SJCRH30 (cell line): ENCODE data around the gene KLF14. TPM values are rescaled to one million over a fixed set of nuclear protein-coding genes. Genes with fewer than 3 reads are reported as not detected.
"Not testable (repeated sequence)": the region's sequence is repeated elsewhere in the genome, so short reads cannot be mapped to it uniquely, and the experiment has no call there.

Source experiments
- DNase-seq, 2 experiments: peaks; one replicate each; pipeline ENCODE4 v3.0.0-alpha.2; 2015 to 2020
- H3K27ac ChIP-seq: fragments of 250-450 bp; sonication (Bioruptor Pico); 2 replicates; pipeline ENCODE4 v1.5.1; 2020; ENCODE audit warnings: mild to moderate bottlenecking, moderate library complexity
- H3K27me3 ChIP-seq: fragments of 250-450 bp; sonication (Bioruptor Pico); 2 replicates; pipeline ENCODE4 v1.5.1; 2020; ENCODE audit warnings: mild to moderate bottlenecking, moderate library complexity
- H3K36me3 ChIP-seq: fragments of 250-450 bp; sonication (Bioruptor Pico); 2 replicates; pipeline ENCODE4 v1.5.1; 2020; ENCODE audit warnings: mild to moderate bottlenecking, moderate library complexity
- H3K4me1 ChIP-seq: fragments of 250-450 bp; sonication (Bioruptor Pico); 2 replicates; pipeline ENCODE4 v1.5.1; 2020; ENCODE audit warnings: mild to moderate bottlenecking, moderate library complexity
- H3K4me3 ChIP-seq: fragments of 250-450 bp; sonication (Bioruptor Pico); 2 replicates; pipeline ENCODE4 v1.5.1; 2020; ENCODE audit warnings: mild to moderate bottlenecking, moderate library complexity
- H3K9me3 ChIP-seq: fragments of 250-450 bp; sonication (Bioruptor Pico); replicated peaks from 2 replicates; pipeline ENCODE4 v1.5.1; 2020; ENCODE audit warnings: mild to moderate bottlenecking, moderate library complexity
- total RNA-seq: library from RNA; depleted of rRNA; stranded (reverse); fragments of >200 nt; shearing (Covaris generic); gene quantifications from 2 replicates; pipeline ENCODE4 v1.2.3, GENCODE V29; 2014; rRNA removed

Gene KLF14
- 1.2 and 1.6 TPM in 2 replicates for total RNA-seq

GRCh38 chr7:130733931-130734814 lies at the start of gene KLF14:
Gene KLF14, minus strand, starts transcription at chr7:130734207. Its CDS starts 174 bp downstream, at chr7:130734033.
- no peaks in the 10 kb centered on the region for H3K36me3 ChIP-seq
- no peaks in the 10 kb centered on the region for H3K9me3 ChIP-seq
- peak; percentile 59 to 70 for DNase-seq
- peak within 1 kb of the TSS; percentile 56 for H3K27ac ChIP-seq
- peak within 1 kb of the TSS; percentile 61 for H3K4me3 ChIP-seq
- no peaks in the 10 kb centered on the region for H3K4me1 ChIP-seq
- H3K27me3 ChIP-seq: no peaks in the 10 kb centered on the region

- H3K4me3 ChIP-seq: no peak overlapping the region
- no peaks in the 10 kb centered on the region; the same call in 1 of the 2 replicates for H3K36me3 ChIP-seq
- no peaks in the 10 kb centered on the region for H3K4me1 ChIP-seq
- H3K27me3 ChIP-seq: no peaks in the 10 kb centered on the region
- no peak for DNase-seq
- H3K9me3 ChIP-seq: no peaks in the 10 kb centered on the region; the same call in 1 of the 2 replicates
- H3K27ac ChIP-seq: no peak overlapping the region
Measured at GRCh38 chr7:130781346-130781745, 47.3 kb upstream of the KLF14 start.

GRCh38 chr7:130777426-130777825 lies 43.4 kb upstream of the KLF14 start:
- H3K27me3 ChIP-seq: no peaks in the 10 kb centered on the region
- H3K9me3 ChIP-seq: peaks cover 5% of the 10 kb centered on the region
- H3K27ac ChIP-seq: no peak overlapping the region
- DNase-seq: no peak
- no peaks in the 10 kb centered on the region for H3K4me1 ChIP-seq
- H3K4me3 ChIP-seq: no peak overlapping the region
- H3K36me3 ChIP-seq: no peaks in the 10 kb centered on the region; the same call in 1 of the 2 replicates

- not testable (repeated sequence) for H3K36me3 ChIP-seq, H3K27me3 ChIP-seq, H3K4me3 ChIP-seq, DNase-seq, H3K27ac ChIP-seq, H3K4me1 ChIP-seq
- H3K9me3 ChIP-seq: peaks cover 23% of the 10 kb centered on the region
Measured at GRCh38 chr7:130772456-130772855, 38.4 kb upstream of the KLF14 start.

- Histone ChIP-seq H3K36me3 (no peaks in the 10 kb centered on the region; the same call in none of the 2 replicates), H3K27ac (no peak overlapping the region), H3K27me3 (no peaks in the 10 kb centered on the region), H3K4me1 (no peaks in the 10 kb centered on the region), H3K4me3 (no peak overlapping the region), H3K9me3 (peaks cover 23% of the 10 kb centered on the region)
- no peak for DNase-seq
Measured at GRCh38 chr7:130768854-130769253, 34.8 kb upstream of the KLF14 start.

DNA sequence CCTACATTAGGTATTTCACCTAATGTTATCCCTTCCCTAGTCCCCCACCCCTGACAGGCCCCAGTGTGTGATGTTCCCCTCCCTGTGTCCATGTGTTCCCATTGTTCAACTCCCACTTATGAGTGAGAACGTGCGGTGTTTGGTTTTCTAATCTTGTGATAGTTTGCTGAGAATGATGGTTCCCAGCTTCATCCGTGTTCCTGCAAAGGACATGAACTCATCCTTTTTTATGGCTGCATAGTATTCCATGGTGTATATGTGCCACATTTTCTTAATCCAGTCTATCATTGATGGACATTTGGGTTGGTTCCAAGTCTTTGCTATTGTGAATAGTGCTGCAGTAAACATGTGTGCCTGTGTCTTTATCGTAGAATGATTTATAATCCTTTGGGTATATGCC lies 30.6 kb upstream of the KLF14 start:
- H3K27me3 ChIP-seq, DNase-seq, H3K4me1 ChIP-seq, H3K27ac ChIP-seq, H3K4me3 ChIP-seq, H3K36me3 ChIP-seq, H3K9me3 ChIP-seq: not testable (repeated sequence)

DNA sequence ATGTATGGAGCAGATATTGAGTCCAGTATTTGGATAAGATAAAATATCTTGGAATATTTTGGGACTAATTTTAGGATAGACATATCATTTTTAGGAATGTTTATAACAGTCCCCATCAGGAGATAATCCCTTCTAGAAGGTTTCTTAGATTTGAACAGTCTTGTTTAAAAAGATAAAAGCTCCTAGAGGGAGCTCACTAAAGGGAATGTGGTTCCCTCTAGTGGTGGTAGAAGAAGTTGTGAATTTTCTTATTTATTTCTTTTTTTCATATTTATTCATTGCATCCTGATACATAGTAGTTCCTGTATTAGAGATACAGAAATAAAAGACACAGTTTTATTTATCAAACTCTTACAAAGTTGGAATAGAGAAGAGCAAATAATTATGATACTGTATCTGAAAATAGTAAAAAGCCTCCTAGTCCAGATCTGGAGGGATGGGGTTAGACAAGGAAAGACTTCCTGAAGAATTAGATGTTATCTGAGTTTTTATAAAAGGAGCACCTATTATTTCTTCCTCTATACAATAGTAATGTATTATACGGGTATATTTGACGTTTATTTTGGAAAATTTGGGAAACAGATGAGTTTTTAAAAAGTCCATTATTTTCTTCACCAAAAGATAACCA lies 24.5 kb upstream of the KLF14 start:
- peak in 1 of 2 experiments; percentile 80 for DNase-seq
- Histone ChIP-seq H3K4me1 (peaks cover 4% of the 10 kb centered on the region), H3K4me3 (no peak overlapping the region), H3K27me3 (no peaks in the 10 kb centered on the region), H3K27ac (no peak overlapping the region), H3K36me3 (0 out of 2 replicates have a peak, but pooled peaks cover 2% of the 10 kb centered on the region), H3K9me3 (0 out of 2 replicates have a peak, but pooled peaks cover 3% of the 10 kb centered on the region)

- no peak for DNase-seq
- Histone ChIP-seq H3K27me3 (no peaks in the 10 kb centered on the region), H3K36me3 (0 out of 2 replicates have a peak, but pooled peaks cover 2% of the 10 kb centered on the region), H3K4me1 (peaks cover 4% of the 10 kb centered on the region), H3K4me3 (no peak overlapping the region), H3K27ac (no peak overlapping the region), H3K9me3 (no peaks in the 10 kb centered on the region)
Measured at GRCh38 chr7:130756316-130756715, 22.3 kb upstream of the KLF14 start.

- Histone ChIP-seq H3K36me3 (peaks cover 6% of the 10 kb centered on the region; the same call in 1 of the 2 replicates), H3K4me3 (no peak overlapping the region), H3K27ac (no peak overlapping the region), H3K9me3 (no peaks in the 10 kb centered on the region), H3K4me1 (no peaks in the 10 kb centered on the region), H3K27me3 (no peaks in the 10 kb centered on the region)
- no peak for DNase-seq
Measured at GRCh38 chr7:130752424-130752823, 18.4 kb upstream of the KLF14 start.

DNA sequence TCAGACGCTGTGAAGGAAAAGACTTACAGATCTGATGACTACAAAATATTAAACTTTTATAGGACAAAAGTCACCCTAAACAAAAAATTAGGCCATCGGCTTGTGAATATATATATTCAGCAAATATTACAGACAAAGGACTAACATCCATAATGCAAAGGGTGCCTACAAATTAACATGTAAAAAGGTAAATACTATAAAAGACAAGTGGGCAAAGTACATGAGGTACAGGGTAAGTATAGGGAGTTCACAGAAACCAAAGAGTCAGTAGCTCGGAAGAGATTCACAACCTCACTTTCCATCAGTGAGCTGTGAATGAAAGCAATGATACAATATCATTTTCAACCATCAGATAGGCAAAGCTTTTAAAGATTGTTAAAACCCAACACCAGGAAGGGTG lies 16.7 kb upstream of the KLF14 start:
- Histone ChIP-seq H3K36me3 (peaks cover 10% of the 10 kb centered on the region), H3K27me3 (no peaks in the 10 kb centered on the region), H3K4me3 (no peak overlapping the region), H3K9me3 (no peaks in the 10 kb centered on the region), H3K4me1 (no peaks in the 10 kb centered on the region), H3K27ac (no peak overlapping the region)
- no peak for DNase-seq

GRCh38 chr7:130748531-130749389 lies 14.8 kb upstream of the KLF14 start:
- no peak for DNase-seq
- no peaks in the 10 kb centered on the region for H3K9me3 ChIP-seq
- H3K4me1 ChIP-seq: no peaks in the 10 kb centered on the region
- H3K27me3 ChIP-seq: no peaks in the 10 kb centered on the region
- H3K27ac ChIP-seq: no peak overlapping the region
- peaks cover 16% of the 10 kb centered on the region for H3K36me3 ChIP-seq
- H3K4me3 ChIP-seq: no peak overlapping the region

DNA sequence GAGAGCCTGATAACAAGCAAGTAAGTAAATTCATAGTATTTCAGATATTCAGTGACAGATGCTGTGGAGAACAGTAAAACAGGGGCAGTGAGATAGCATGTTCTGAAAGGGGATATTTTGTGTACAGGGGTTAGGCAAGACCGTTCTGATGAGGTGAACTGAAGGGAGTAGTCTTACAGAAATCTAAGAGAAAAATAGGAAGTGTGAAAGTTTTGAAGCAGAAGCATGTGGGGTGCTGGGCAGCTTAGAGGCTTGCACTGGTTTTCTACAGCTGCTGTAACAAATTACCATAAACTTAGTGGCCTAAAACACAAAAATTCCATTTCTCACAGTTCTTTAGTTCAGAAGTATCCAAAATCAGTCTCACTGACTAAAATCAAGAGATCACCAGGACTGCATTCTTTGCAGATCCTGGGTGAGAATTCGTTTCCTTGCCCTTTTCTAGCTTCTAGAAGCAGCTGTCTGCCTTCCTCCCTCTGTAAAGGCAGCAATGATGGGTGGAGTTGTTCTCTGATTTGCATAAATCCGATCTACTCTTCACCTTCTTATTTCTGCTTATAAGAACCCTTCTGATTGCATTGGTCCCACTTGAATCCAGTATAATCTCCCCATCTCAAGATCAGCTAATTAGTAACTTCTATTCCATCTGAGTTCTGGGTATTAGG lies 7.5 kb upstream of the KLF14 start:
- Histone ChIP-seq H3K27me3 (no peaks in the 10 kb centered on the region), H3K4me1 (no peaks in the 10 kb centered on the region), H3K9me3 (no peaks in the 10 kb centered on the region), H3K27ac (no peak overlapping the region), H3K4me3 (no peak overlapping the region), H3K36me3 (peaks cover 23% of the 10 kb centered on the region)
- no peak for DNase-seq

GRCh38 chr7:130740606-130741005 lies 6.6 kb upstream of the KLF14 start:
- Histone ChIP-seq H3K4me3 (no peak overlapping the region), H3K36me3 (peaks cover 23% of the 10 kb centered on the region), H3K4me1 (no peaks in the 10 kb centered on the region), H3K27ac (no peak overlapping the region), H3K9me3 (no peaks in the 10 kb centered on the region), H3K27me3 (no peaks in the 10 kb centered on the region)
- no peak for DNase-seq

- no peak for DNase-seq
- peak overlapping the region; percentile 61 for H3K4me3 ChIP-seq
- H3K27me3 ChIP-seq: no peaks in the 10 kb centered on the region
- peaks cover 2% of the 10 kb centered on the region; the same call in 1 of the 2 replicates for H3K36me3 ChIP-seq
- H3K9me3 ChIP-seq: no peaks in the 10 kb centered on the region
- H3K27ac ChIP-seq: peak overlapping the region; percentile 56
- no peaks in the 10 kb centered on the region for H3K4me1 ChIP-seq
Measured at GRCh38 chr7:130736298-130736900, 2.4 kb upstream of the KLF14 start.
